ENCODE results near the gene SLC25A23.
"Not testable (repeated sequence)": the region's sequence is repeated elsewhere in the genome, so short reads cannot be mapped to it uniquely, and the experiment has no call there.

SLC25A23 gene

GRCh38 chr19:6459262-6460098 lies at the start of gene SLC25A23:
TSS of gene SLC25A23 (minus strand) at chr19:6459792. CDS start at chr19:6459628, 164 bp downstream.
- peak; percentile 69 for DNase-seq (ENCODE audit: low spot score)

- DNase-seq (ENCODE audit: low spot score) = not testable (repeated sequence)
These were observed 48.6 kb upstream of the SLC25A23 start for GRCh38 chr19:6508028-6508771.

- no peak for DNase-seq (ENCODE audit: low spot score)
These were observed 44.0 kb upstream of the SLC25A23 start for GRCh38 chr19:6503407-6504201.

GRCh38 chr19:6501740-6502648 lies 42.4 kb upstream of the SLC25A23 start, which contains the start of gene TUBB4A:
TSS of gene TUBB4A (minus strand) at chr19:6502309. CDS start at chr19:6502212, 97 bp downstream.
- peak; percentile 92 for DNase-seq (ENCODE audit: low spot score)

- no peak for DNase-seq (ENCODE audit: low spot score)
These were observed 41.5 kb upstream of the SLC25A23 start for GRCh38 chr19:6500837-6501739.

GRCh38 chr19:6499052-6499790 lies 39.6 kb upstream of the SLC25A23 start:
- DNase-seq (ENCODE audit: low spot score) = no peak

GRCh38 chr19:6498294-6499036 lies 38.9 kb upstream of the SLC25A23 start:
- no peak for DNase-seq (ENCODE audit: low spot score)

- no peak for DNase-seq (ENCODE audit: low spot score)
These were observed 36.4 kb upstream of the SLC25A23 start for GRCh38 chr19:6495947-6496346.

- DNase-seq (ENCODE audit: low spot score) = no peak
These were observed 34.9 kb upstream of the SLC25A23 start for GRCh38 chr19:6494438-6495036.

- DNase-seq (ENCODE audit: low spot score) = no peak
These were observed 32.4 kb upstream of the SLC25A23 start for GRCh38 chr19:6491802-6492592.

- DNase-seq (ENCODE audit: low spot score) = no peak
These were observed 30.5 kb upstream of the SLC25A23 start for GRCh38 chr19:6490134-6490533.

- no peak for DNase-seq (ENCODE audit: low spot score)
These were observed 29.9 kb upstream of the SLC25A23 start for GRCh38 chr19:6489278-6490061.

GRCh38 chr19:6484831-6485230 lies 25.2 kb upstream of the SLC25A23 start:
- DNase-seq (ENCODE audit: low spot score) = no peak

- no peak for DNase-seq (ENCODE audit: low spot score)
These were observed 24.6 kb upstream of the SLC25A23 start for GRCh38 chr19:6484230-6484629.

GRCh38 chr19:6483235-6483634 lies 23.6 kb upstream of the SLC25A23 start:
- DNase-seq (ENCODE audit: low spot score) = no peak

GRCh38 chr19:6482343-6482686 lies 22.7 kb upstream of the SLC25A23 start:
- no peak for DNase-seq (ENCODE audit: low spot score)

Measured in globus pallidus (tissue), 1 donor.